Natural killer cell treated with Interleukin-12 subunit alpha and Interleukin-12 subunit beta and Interleukin-15 and Interleukin-18, amount 100 ng/mL, for 72 hours (primary cell): ENCODE data around the gene MED28. TPM values are rescaled to one million over a fixed set of nuclear protein-coding genes. Genes with fewer than 3 reads are reported as not detected.
A peak's percentile ranks its signal among the peaks of the same experiment; 100 is the strongest.
"Not testable (repeated sequence)": the region's sequence is repeated elsewhere in the genome, so short reads cannot be mapped to it uniquely, and the experiment has no call there.

ENCODE experiments used
- ATAC-seq, 2 donors: fragments of 150-1000 bp; cut with Tn5 transposase in 1 of 2; sonication (Bioruptor Pico), chemical (Tn5 transposase) in 1 of 2; 2 replicates each; pipeline ENCODE4 v1.10.0; 2021
- DNase-seq: peaks from one replicate; pipeline ENCODE4 v3.0.0; 2022; ENCODE audit warnings: low spot score
- H3K27ac Mint-ChIP-seq, 2 donors: 1 replicate in 1 of 2; 2 replicates in 1 of 2; pipeline ENCODE4 v1.8.0; 2022; ENCODE audit warnings: mixed read lengths in 2 of 2, mild to moderate bottlenecking in 1 of 2, moderate library complexity in 1 of 2
- H3K27me3 Mint-ChIP-seq, 2 donors: 1 replicate in 1 of 2; 2 replicates in 1 of 2; pipeline ENCODE4 v1.8.0; 2022; ENCODE audit warnings: mixed read lengths in 2 of 2
- H3K36me3 Mint-ChIP-seq: one replicate; pipeline ENCODE4 v1.8.0; 2022; ENCODE audit warnings: mixed read lengths
- H3K4me1 Mint-ChIP-seq, 2 donors: 1 replicate in 1 of 2; 2 replicates in 1 of 2; pipeline ENCODE4 v1.8.0; 2022; ENCODE audit warnings: low read depth in 2 of 2, mixed read lengths in 2 of 2, mild to moderate bottlenecking in 1 of 2
- H3K4me3 Mint-ChIP-seq: one replicate; pipeline ENCODE4 v1.8.0; 2022; ENCODE audit warnings: mixed read lengths
- H3K9me3 Mint-ChIP-seq: 2 replicates; pipeline ENCODE4 v1.8.0; 2022; ENCODE audit warnings: mixed read lengths
- total RNA-seq, 2 donors: library from RNA; stranded (reverse); gene quantifications; one replicate each; pipeline ENCODE4 v1.2.3, GENCODE V29; 2022

The MED28 gene, protein sequence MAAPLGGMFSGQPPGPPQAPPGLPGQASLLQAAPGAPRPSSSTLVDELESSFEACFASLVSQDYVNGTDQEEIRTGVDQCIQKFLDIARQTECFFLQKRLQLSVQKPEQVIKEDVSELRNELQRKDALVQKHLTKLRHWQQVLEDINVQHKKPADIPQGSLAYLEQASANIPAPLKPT
- 10 to 100 TPM; 35.2 to 41.2 TPM for total RNA-seq

GRCh38 chr4:17614416-17615299 is at the start of gene MED28:
Gene MED28, plus strand, starts transcription at chr4:17614641. Its CDS starts 14 bp downstream, at chr4:17614655.
- ATAC-seq (peak; percentile 95), DNase-seq (peak; percentile 95)
- peak within 1 kb of the TSS; percentile 92 for H3K4me3 Mint-ChIP-seq
- H3K4me1 Mint-ChIP-seq: peaks cover 27 to 31% of the 10 kb centered on the region in 2 donors
- peak within 1 kb of the TSS; percentile 92 to 96 for H3K27ac Mint-ChIP-seq
- no peaks in the 10 kb centered on the region for H3K27me3 Mint-ChIP-seq
- no peaks in the 10 kb centered on the region for H3K9me3 Mint-ChIP-seq
- peaks cover 8% of the 10 kb centered on the region for H3K36me3 Mint-ChIP-seq

DNA sequence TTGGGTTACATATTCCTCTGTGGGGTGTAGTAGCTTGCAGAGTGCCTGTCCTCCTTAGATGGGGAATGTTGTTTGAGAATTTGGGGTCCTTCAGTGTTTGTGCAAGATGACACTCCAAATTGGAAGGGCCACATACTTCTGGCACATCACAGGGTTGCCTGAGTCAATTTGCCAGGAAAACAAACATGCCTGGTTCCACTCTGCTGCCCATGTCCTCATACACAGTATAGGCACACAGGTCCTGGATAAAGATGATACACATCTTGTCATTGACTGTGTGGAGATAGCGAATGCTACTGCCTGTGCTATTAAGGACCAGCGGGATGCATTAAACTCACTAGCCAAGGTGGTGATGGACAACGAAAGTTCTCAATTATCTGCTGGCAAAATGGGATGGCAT is 48.6 kb upstream of the MED28 start:
- Mint-ChIP-seq H3K27me3 (peaks cover 0 to 6% of the 10 kb centered on the region in 2 donors), H3K27ac (no peak overlapping the region)
- ATAC-seq: peak in 1 of 2 donors; percentile 7

GRCh38 chr4:17567271-17567670 is 47.2 kb upstream of the MED28 start:
- Mint-ChIP-seq H3K36me3 (no peaks in the 10 kb centered on the region), H3K4me3 (no peak overlapping the region), H3K4me1 (no peaks in the 10 kb centered on the region), H3K27me3 (peaks cover 0 to 6% of the 10 kb centered on the region in 2 donors), H3K9me3 (no peaks in the 10 kb centered on the region), H3K27ac (no peak overlapping the region)
- ATAC-seq: no peak
- no peak for DNase-seq

More for the DNA sequence above, 48.6 kb upstream of the MED28 start:
- no peaks in the 10 kb centered on the region for H3K4me1 Mint-ChIP-seq
- no peak for DNase-seq
- H3K4me3 Mint-ChIP-seq: no peak overlapping the region
- H3K36me3 Mint-ChIP-seq: no peaks in the 10 kb centered on the region
- no peaks in the 10 kb centered on the region for H3K9me3 Mint-ChIP-seq

DNA sequence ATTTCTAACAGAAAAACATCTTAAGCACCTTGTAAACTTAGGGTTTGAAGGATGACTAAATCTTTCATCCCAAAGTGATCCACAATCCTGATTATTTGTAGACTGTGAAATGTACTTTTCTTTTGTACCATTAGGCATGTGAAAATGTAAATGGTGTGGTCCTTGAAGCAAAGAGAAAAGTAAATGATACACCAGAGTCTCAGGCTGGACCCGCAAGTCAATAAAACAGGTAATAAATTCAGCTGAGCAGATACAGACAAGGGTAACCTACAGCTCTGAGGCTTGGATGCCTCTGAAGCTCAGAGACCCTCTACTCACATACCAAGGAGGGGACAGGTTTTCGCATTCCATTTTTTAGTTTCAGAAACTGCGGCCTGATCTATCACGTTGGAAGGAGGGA is 40.2 kb upstream of the MED28 start:
- Mint-ChIP-seq H3K9me3 (no peaks in the 10 kb centered on the region), H3K27ac (no peak overlapping the region), H3K36me3 (no peaks in the 10 kb centered on the region), H3K27me3 (peaks cover 0 to 4% of the 10 kb centered on the region in 2 donors), H3K4me1 (peaks cover 11 to 15% of the 10 kb centered on the region in 2 donors), H3K4me3 (no peak overlapping the region)
- no peak for DNase-seq
- no peak for ATAC-seq

DNA sequence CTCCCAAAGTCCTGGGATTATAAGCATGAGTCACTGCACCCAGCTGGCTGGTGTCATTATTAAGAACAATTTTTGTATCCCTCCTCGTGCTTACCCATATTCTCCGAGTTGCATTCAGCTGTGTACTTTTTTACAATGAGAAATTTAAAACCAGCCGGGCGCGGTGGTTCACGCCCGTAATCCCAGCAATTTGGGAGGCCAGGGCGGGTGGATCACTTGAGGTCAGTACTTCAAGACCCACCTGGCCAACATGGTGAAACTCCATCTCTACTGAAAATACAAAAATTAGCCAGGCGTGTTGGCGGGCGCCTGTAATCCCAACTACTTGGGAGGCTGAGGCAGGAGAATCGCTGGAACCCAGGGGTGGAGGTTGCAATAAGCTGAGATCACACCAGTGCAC is 39.3 kb upstream of the MED28 start:
- not testable (repeated sequence) for H3K9me3 Mint-ChIP-seq, ATAC-seq, DNase-seq, H3K36me3 Mint-ChIP-seq, H3K27me3 Mint-ChIP-seq, H3K27ac Mint-ChIP-seq, H3K4me3 Mint-ChIP-seq
- peaks cover 15 to 17% of the 10 kb centered on the region in 2 donors for H3K4me1 Mint-ChIP-seq

GRCh38 chr4:17576932-17577664 is 37.3 kb upstream of the MED28 start, which contains the start of gene LAP3:
Gene LAP3, plus strand, starts transcription at chr4:17577198. Its CDS starts 268 bp downstream, at chr4:17577466.
- ATAC-seq (peak; percentile 95), DNase-seq (peak; percentile 98)
- Mint-ChIP-seq H3K36me3 (peaks cover 17% of the 10 kb centered on the region), H3K4me1 (peaks cover 25 to 31% of the 10 kb centered on the region in 2 donors), H3K4me3 (peak within 1 kb of the TSS; percentile 93), H3K27me3 (no peaks in the 10 kb centered on the region), H3K27ac (peak within 1 kb of the TSS; percentile 82 to 96), H3K9me3 (no peaks in the 10 kb centered on the region)

GRCh38 chr4:17577665-17578481 is 36.6 kb upstream of the MED28 start:
- Mint-ChIP-seq H3K36me3 (peaks cover 17% of the 10 kb centered on the region), H3K4me1 (peaks cover 25 to 31% of the 10 kb centered on the region in 2 donors), H3K9me3 (no peaks in the 10 kb centered on the region), H3K27ac (peak overlapping the region; percentile 82 to 96), H3K4me3 (peak overlapping the region; percentile 93), H3K27me3 (no peaks in the 10 kb centered on the region)
- no peak for DNase-seq
- ATAC-seq: peak; percentile 1 to 12

- DNase-seq (no peak), ATAC-seq (peak; percentile 29 to 35)
- H3K9me3 Mint-ChIP-seq: no peaks in the 10 kb centered on the region
- H3K27ac Mint-ChIP-seq: peak overlapping the region; percentile 82 to 96
- peaks cover 17% of the 10 kb centered on the region for H3K36me3 Mint-ChIP-seq
- peak overlapping the region; percentile 93 for H3K4me3 Mint-ChIP-seq
- no peaks in the 10 kb centered on the region for H3K27me3 Mint-ChIP-seq
- H3K4me1 Mint-ChIP-seq: peaks cover 25 to 31% of the 10 kb centered on the region in 2 donors
Measured at GRCh38 chr4:17578482-17578891, 36.0 kb upstream of the MED28 start.

DNA sequence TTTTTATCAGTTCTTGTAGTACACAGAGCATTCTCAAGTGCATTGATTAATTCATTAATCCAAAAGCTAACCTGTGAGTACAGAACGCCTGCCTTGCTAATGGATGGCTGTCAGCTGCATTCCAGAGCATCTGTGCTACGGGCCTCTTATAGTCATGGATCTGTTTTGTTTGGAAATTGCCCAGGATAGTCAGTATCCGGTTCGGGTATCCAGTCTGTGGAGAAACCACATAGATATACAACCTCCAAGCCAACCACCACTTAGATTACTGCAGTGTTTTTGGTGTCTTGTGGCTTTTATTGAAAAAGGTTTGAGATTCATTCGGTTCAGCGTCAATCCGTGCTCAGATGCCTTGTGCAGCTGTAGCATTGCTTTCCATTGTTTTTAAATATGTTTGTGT is 33.5 kb upstream of the MED28 start:
- H3K4me3 Mint-ChIP-seq: no peak overlapping the region
- H3K36me3 Mint-ChIP-seq: peaks cover 26% of the 10 kb centered on the region
- H3K27me3 Mint-ChIP-seq: no peaks in the 10 kb centered on the region
- H3K4me1 Mint-ChIP-seq: peaks cover 28 to 31% of the 10 kb centered on the region in 2 donors
- H3K9me3 Mint-ChIP-seq: no peaks in the 10 kb centered on the region
- H3K27ac Mint-ChIP-seq: peak overlapping the region; percentile 82 to 96
- ATAC-seq (no peak), DNase-seq (no peak)

DNA sequence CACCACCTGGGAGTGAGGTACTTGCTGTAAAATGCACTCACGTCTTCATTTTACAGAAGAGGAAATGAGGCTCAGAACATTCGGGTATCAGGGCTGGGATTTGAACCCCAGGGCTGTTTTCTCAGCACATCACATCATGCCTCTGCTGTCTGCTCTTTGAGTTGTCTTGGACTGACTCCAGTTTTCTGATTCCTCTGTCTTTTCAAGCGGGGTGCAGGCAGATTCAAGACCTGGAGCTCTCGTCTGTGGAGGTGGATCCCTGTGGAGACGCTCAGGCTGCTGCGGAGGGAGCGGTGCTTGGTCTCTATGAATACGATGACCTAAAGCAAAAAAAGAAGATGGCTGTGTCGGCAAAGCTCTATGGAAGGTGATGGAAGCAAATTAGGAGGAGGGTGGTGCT is 31.2 kb upstream of the MED28 start:
- no peak for DNase-seq
- no peak overlapping the region for H3K27ac Mint-ChIP-seq
- no peaks in the 10 kb centered on the region for H3K27me3 Mint-ChIP-seq
- H3K4me1 Mint-ChIP-seq: peaks cover 26 to 30% of the 10 kb centered on the region in 2 donors
- peaks cover 37% of the 10 kb centered on the region for H3K36me3 Mint-ChIP-seq
- H3K4me3 Mint-ChIP-seq: no peak overlapping the region
- ATAC-seq: no peak
- no peaks in the 10 kb centered on the region for H3K9me3 Mint-ChIP-seq

- ATAC-seq (no peak), DNase-seq (no peak)
- peaks cover 37% of the 10 kb centered on the region for H3K36me3 Mint-ChIP-seq
- no peaks in the 10 kb centered on the region for H3K9me3 Mint-ChIP-seq
- no peak overlapping the region for H3K4me3 Mint-ChIP-seq
- H3K27ac Mint-ChIP-seq: no peak overlapping the region
- H3K27me3 Mint-ChIP-seq: no peaks in the 10 kb centered on the region
- peaks cover 19 to 23% of the 10 kb centered on the region in 2 donors for H3K4me1 Mint-ChIP-seq
Measured at GRCh38 chr4:17583941-17584340, 30.5 kb upstream of the MED28 start.

DNA sequence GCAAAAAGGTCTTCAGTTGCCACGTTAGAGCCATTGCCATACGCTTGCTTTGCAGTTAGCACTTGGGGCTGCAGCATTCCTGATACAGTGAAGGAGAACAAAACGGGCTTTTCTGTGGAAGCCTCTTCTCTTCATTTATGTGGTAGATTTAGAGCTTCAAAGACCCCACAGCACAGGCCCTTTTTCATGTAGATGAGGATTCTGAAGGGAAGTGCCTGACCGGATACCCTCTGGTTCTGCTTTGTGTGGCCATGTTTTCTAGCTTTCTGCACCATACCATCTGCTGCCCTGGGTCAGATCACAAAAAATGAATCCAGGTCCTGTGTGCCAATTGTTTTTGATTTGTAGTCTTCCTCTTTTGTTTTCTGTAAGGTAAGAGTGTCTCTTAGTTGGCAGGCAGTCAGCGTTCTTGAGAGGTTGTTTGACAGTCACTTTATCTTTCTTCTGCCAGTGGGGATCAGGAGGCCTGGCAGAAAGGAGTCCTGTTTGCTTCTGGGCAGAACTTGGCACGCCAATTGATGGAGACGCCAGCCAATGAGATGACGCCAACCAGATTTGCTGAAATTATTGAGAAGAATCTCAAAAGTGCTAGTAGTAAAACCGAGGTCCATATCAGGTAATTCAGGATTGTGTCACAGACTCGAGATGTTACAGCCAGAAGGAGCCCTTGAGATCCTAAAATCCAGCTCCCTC is 29.8 kb upstream of the MED28 start:
- ATAC-seq: no peak
- no peak overlapping the region for H3K27ac Mint-ChIP-seq
- H3K36me3 Mint-ChIP-seq: peaks cover 37% of the 10 kb centered on the region

More for the DNA sequence above, 29.8 kb upstream of the MED28 start:
- H3K4me1 Mint-ChIP-seq: peaks cover 16% of the 10 kb centered on the region in 2 donors
- H3K9me3 Mint-ChIP-seq: no peaks in the 10 kb centered on the region
- H3K4me3 Mint-ChIP-seq: no peak overlapping the region
- no peaks in the 10 kb centered on the region for H3K27me3 Mint-ChIP-seq
- no peak for DNase-seq
